Right lobe of liver (tissue), 4 donors: ENCODE data around the gene CCSER1.

ENCODE experiments used
- POLR2A ChIP-seq: fragments of 450-650 bp; IDR thresholded peaks from one replicate; pipeline ENCODE4 v1.6.1; 2017; ENCODE audit warnings: antibody characterized with exemption, mild to moderate bottlenecking
- TF ChIP-seq, protein P1 (sequence below), 4 donors: fragments of 200-600 bp in 3 of 4; fragments of 450-650 bp in 1 of 4; IDR thresholded peaks; one replicate each; pipeline versions ENCODE4 v1.5.1 to v1.8.0; 2016 to 2022; ENCODE audit warnings: antibody characterized with exemption in 4 of 4, mild to moderate bottlenecking in 2 of 4
- donor health status: DM: no; HTN: no; CAD: no.
- donor health status: DM: no; HTN: no; CAD: no.
- donor health status: DM: no; HTN: yes; CAD: no.

- no peak for TF ChIP-seq POLR2A
- TF ChIP-seq, protein P1, sequence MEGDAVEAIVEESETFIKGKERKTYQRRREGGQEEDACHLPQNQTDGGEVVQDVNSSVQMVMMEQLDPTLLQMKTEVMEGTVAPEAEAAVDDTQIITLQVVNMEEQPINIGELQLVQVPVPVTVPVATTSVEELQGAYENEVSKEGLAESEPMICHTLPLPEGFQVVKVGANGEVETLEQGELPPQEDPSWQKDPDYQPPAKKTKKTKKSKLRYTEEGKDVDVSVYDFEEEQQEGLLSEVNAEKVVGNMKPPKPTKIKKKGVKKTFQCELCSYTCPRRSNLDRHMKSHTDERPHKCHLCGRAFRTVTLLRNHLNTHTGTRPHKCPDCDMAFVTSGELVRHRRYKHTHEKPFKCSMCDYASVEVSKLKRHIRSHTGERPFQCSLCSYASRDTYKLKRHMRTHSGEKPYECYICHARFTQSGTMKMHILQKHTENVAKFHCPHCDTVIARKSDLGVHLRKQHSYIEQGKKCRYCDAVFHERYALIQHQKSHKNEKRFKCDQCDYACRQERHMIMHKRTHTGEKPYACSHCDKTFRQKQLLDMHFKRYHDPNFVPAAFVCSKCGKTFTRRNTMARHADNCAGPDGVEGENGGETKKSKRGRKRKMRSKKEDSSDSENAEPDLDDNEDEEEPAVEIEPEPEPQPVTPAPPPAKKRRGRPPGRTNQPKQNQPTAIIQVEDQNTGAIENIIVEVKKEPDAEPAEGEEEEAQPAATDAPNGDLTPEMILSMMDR (IDR thresholded peaks at IDR 0.05) = no peak
Measured at GRCh38 chr4:90614371-90614770, 487.2 kb downstream of the CCSER1 start.
